HepG2 (cell line): Measurements from ENCODE around the gene RNASE8. TPM values are rescaled to one million over a fixed set of nuclear protein-coding genes. Genes with fewer than 3 reads are reported as not detected.

Source experiments
- BRF2 ChIP-seq: sonication (generic); formaldehyde crosslinking; IDR thresholded peaks from 2 replicates; pipeline ENCODE4 v1.8.1; 2022; ENCODE audit warnings: mild to moderate bottlenecking, missing genetic modification reagents
- GATAD1 ChIP-seq: IDR thresholded peaks from 2 replicates; pipeline ENCODE4 v1.6.1; 2016; ENCODE audit warnings: missing genetic modification reagents, missing compliant biosample characterization
- HBP1 ChIP-seq: IDR thresholded peaks from 2 replicates; pipeline ENCODE4 v1.6.1; 2016; ENCODE audit warnings: low read depth, control low read depth
- MNT ChIP-seq: fragments of 450-650 bp; IDR thresholded peaks from 2 replicates; pipeline ENCODE4 v1.6.1; 2016
- MYC ChIP-seq: sonication (generic); formaldehyde crosslinking; IDR thresholded peaks from 2 replicates; pipeline ENCODE4 v1.9.0; 2021; ENCODE audit warnings: missing genetic modification reagents, borderline replicate concordance
- PHB2 ChIP-seq: fragments of 450-650 bp; IDR thresholded peaks from 2 replicates; pipeline ENCODE4 v1.6.1; 2018; ENCODE audit not compliant: partially characterized antibody
- PHF5A ChIP-seq: IDR thresholded peaks from one replicate; pipeline ENCODE4 v1.6.1; 2018; ENCODE audit warnings: low read depth, missing genetic modification reagents; ENCODE audit not compliant: unreplicated experiment
- POLR2AphosphoS2 ChIP-seq: IDR thresholded peaks from 2 replicates; pipeline ENCODE4 v1.6.1; 2011; ENCODE audit warnings: low read depth, low read length, improper control_type of control experiment
- REPIN1 ChIP-seq: sonication (generic); formaldehyde crosslinking; IDR thresholded peaks from 2 replicates; pipeline ENCODE4 v1.8.0; 2022; ENCODE audit warnings: missing genetic modification reagents, low read depth, mild to moderate bottlenecking, borderline replicate concordance
- RFX5 ChIP-seq: IDR thresholded peaks from 2 replicates; pipeline ENCODE4 v1.6.1; 2011; ENCODE audit warnings: low read depth, low read length, improper control_type of control experiment
- SALL1 ChIP-seq: sonication (generic); formaldehyde crosslinking; IDR thresholded peaks from 2 replicates; pipeline ENCODE4 v1.8.0; 2022; ENCODE audit warnings: mild to moderate bottlenecking, missing genetic modification reagents
- SP140L ChIP-seq: sonication (generic); formaldehyde crosslinking; IDR thresholded peaks from 2 replicates; pipeline ENCODE4 v1.4.0; 2020; ENCODE audit warnings: missing genetic modification reagents, borderline replicate concordance
- SP4 ChIP-seq: sonication (generic); formaldehyde crosslinking; IDR thresholded peaks from 2 replicates; pipeline ENCODE4 v1.8.1; 2023; ENCODE audit warnings: mild to moderate bottlenecking, missing genetic modification reagents
- TBX3 ChIP-seq: fragments of 450-650 bp; IDR thresholded peaks from 2 replicates; pipeline ENCODE4 v1.6.1; 2017; ENCODE audit warnings: antibody characterized with exemption, mild to moderate bottlenecking, inconsistent platforms, borderline replicate concordance
- TRIM24 ChIP-seq: sonication (generic); formaldehyde crosslinking; IDR thresholded peaks from 2 replicates; pipeline ENCODE4 v1.8.0; 2022; ENCODE audit warnings: mild to moderate bottlenecking, missing genetic modification reagents
- ZNF136 ChIP-seq: sonication (generic); formaldehyde crosslinking; IDR thresholded peaks from 2 replicates; pipeline ENCODE4 v1.8.1; 2022; ENCODE audit warnings: low read depth, mild to moderate bottlenecking, moderate library complexity, missing genetic modification reagents
- ZNF251 ChIP-seq: sonication (generic); formaldehyde crosslinking; IDR thresholded peaks from 2 replicates; pipeline ENCODE4 v1.9.0; 2021; ENCODE audit warnings: mild to moderate bottlenecking, missing genetic modification reagents
- ZNF337 ChIP-seq: sonication (generic); formaldehyde crosslinking; IDR thresholded peaks from 2 replicates; pipeline ENCODE4 v1.5.1; 2020; ENCODE audit warnings: missing genetic modification reagents, low read depth, mild to moderate bottlenecking, borderline replicate concordance
- ZNF460 ChIP-seq: sonication (generic); formaldehyde crosslinking; IDR thresholded peaks from 2 replicates; pipeline ENCODE4 v1.5.1; 2020; ENCODE audit warnings: missing genetic modification reagents, mild to moderate bottlenecking, borderline replicate concordance
- ZNF564 ChIP-seq: sonication (generic); formaldehyde crosslinking; IDR thresholded peaks from 2 replicates; pipeline ENCODE4 v1.8.1; 2023; ENCODE audit warnings: mild to moderate bottlenecking, missing genetic modification reagents
- ZNF576 ChIP-seq: sonication (generic); formaldehyde crosslinking; IDR thresholded peaks from 2 replicates; pipeline ENCODE4 v1.4.0; 2020; ENCODE audit warnings: mild to moderate bottlenecking, missing genetic modification reagents
- ZNF589 ChIP-seq: sonication (generic); formaldehyde crosslinking; conservative IDR thresholded peaks from 2 replicates; pipeline ENCODE4 v1.8.0; 2022; ENCODE audit warnings: mild to moderate bottlenecking, moderate library complexity, missing genetic modification reagents
- ZNF770 ChIP-seq: sonication (generic); formaldehyde crosslinking; IDR thresholded peaks from 2 replicates; pipeline ENCODE4 v1.5.0; 2020; ENCODE audit warnings: mild to moderate bottlenecking, missing genetic modification reagents
- ZSCAN20 ChIP-seq: sonication (generic); formaldehyde crosslinking; IDR thresholded peaks from 2 replicates; pipeline ENCODE4 v1.4.0; 2020; ENCODE audit warnings: missing genetic modification reagents, mild to moderate bottlenecking, borderline replicate concordance
- polyA plus RNA-seq, 8 experiments: library from polyadenylated mRNA; depleted of rRNA in 3 of 8; stranded (reverse) in 7 of 8; unstranded in 1 of 8; fragments of >200 nt; fragmentation: Illumina TruSeq in 4 of 8; extraction: Trizol in 4 of 8; gene quantifications; 2 replicates each; pipeline versions ENCODE4 v1.2.1 to v1.2.3, GENCODE V29; 2011 to 2016; ENCODE audit warnings: low read depth in 4 of 8, missing spikeins in 1 of 8, mixed read lengths in 1 of 8; ENCODE audit not compliant: insufficient read depth in 1 of 8
- total RNA-seq, 5 experiments: library from RNA; depleted of rRNA; stranded (reverse); fragments of >200 nt; fragmentation: Illumina TruSeq; extraction: Trizol; gene quantifications; 2 replicates each; pipeline ENCODE4 v1.2.3, GENCODE V29; 2016; ENCODE audit warnings: low read depth in 1 of 5

Gene RNASE8
- total and polyA plus RNA-seq, 2 of the 13 experiments (the other 11 are each of a cell fraction or from before 2014, with no cell fraction given), result not detected

GRCh38 chr14:21070610-21071224 is 13.1 kb downstream of the RNASE8 start (continued):
- TF ChIP-seq BRF2, result no peak
- TF ChIP-seq PHB2, result no peak
- TF ChIP-seq REPIN1 (CRISPR knock-in tag), result no peak
- TF ChIP-seq PHF5A (CRISPR knock-in tag), result peak; percentile 44
- TF ChIP-seq ZSCAN20 (CRISPR knock-in tag), result peak; percentile 65; the same call in 1 of the 2 replicates
- TF ChIP-seq RFX5, result no peak
- TF ChIP-seq ZNF589 (CRISPR knock-in tag), result no peak
- 0 out of 2 replicates have a peak, but pooled peaks have one; percentile 59 for TF ChIP-seq ZNF251
- TF ChIP-seq POLR2AphosphoS2, result no peak
- TF ChIP-seq ZNF337 (CRISPR knock-in tag), result no peak; the same call in 1 of the 2 replicates
- no peak for TF ChIP-seq SP140L (CRISPR knock-in tag)
- no peak for TF ChIP-seq TRIM24 (CRISPR knock-in tag)
- TF ChIP-seq ZNF564 (CRISPR knock-in tag), result no peak; the same call in 1 of the 2 replicates
- TF ChIP-seq SP4, result no peak
- no peak; the same call in 1 of the 2 replicates for TF ChIP-seq SALL1 (CRISPR knock-in tag)
- TF ChIP-seq ZNF576, result no peak; the same call in 1 of the 2 replicates
- TF ChIP-seq HBP1 (CRISPR knock-in tag), result no peak
- TF ChIP-seq MYC, result no peak; the same call in 1 of the 2 replicates
- TF ChIP-seq GATAD1 (CRISPR knock-in tag), result peak; percentile 29; the same call in 1 of the 2 replicates
- TF ChIP-seq ZNF136 (CRISPR knock-in tag), result no peak
- TF ChIP-seq ZNF770, result no peak; the same call in 1 of the 2 replicates
- no peak for TF ChIP-seq ZNF460 (CRISPR knock-in tag)
- TF ChIP-seq TBX3, result no peak
- TF ChIP-seq MNT, result no peak
